NCI-H2171 (cell line): ENCODE data around the gene NPEPPS.

ENCODE experiments used
- DNase-seq: peaks from one replicate; lab custom pipeline; 2025; lab: John Stamatoyannopoulos, UW

NPEPPS gene

GRCh38 chr17:47665655-47666054 is 134.7 kb downstream of the NPEPPS start:
- no peak for DNase-seq

DNA sequence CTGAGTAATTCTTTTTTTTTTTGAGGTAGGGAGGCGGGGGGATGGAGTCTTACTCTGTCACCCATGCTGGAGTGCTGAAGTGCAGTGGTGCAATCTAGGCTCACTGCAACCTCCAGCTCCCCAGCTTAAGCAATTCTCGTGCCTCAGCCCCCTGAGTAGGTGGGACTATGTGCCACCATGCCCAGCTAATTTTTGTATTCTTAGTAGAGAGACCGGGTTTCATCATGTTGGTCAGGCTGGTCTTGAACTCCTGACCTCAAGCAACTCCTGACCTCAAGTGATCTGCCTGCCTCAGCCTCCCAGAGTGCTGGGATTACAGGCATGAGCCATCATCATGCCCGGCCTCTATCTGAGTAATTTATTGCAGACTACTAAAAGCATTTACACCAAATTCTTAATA is 138.2 kb downstream of the NPEPPS start:
- no peak for DNase-seq

DNA sequence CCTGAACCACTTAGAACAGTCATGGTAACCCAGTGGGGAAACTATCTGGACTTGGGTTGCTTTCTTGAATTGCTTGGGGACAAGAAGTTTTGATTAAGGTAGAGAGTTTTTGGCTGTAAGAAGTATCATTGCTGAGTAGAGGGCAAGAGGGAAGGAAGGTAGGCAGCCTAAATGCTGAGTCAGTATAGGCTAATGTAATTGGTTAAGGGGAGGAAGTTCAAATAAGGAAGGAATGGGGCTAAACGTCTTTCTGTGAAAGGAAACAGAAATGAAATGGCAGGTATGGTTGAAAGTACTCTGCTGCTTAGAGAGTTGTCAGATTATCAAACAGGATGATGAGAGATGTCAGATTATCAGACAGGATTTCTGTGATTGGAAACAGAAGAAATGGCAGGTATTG is 139.2 kb downstream of the NPEPPS start:
- DNase-seq: no peak
